IPS-18c (cell line): ENCODE results near the gene PCOLCE2.
A peak's percentile ranks its signal among the peaks of the same experiment; 100 is the strongest.

Experiments
- H3K4me3 ChIP-seq: 2 replicates; pipeline ENCODE4 v1.7.0; 2013; ENCODE audit warnings: low read depth, mild to moderate bottlenecking, low read length, moderate library complexity; ENCODE audit not compliant: insufficient read depth
- H3K9me3 ChIP-seq: one replicate; pipeline ENCODE4 v1.6.1; 2013; ENCODE audit warnings: mild to moderate bottlenecking, low read length, moderate library complexity; ENCODE audit not compliant: control insufficient read depth, insufficient read depth

Gene PCOLCE2

GRCh38 chr3:142888481-142889211 lies at the start of gene PCOLCE2:
PCOLCE2 (minus strand) TSS chr3:142889083; CDS start chr3:142888896, 187 bp downstream.
- Histone ChIP-seq H3K4me3 (peak within 1 kb of the TSS; percentile 91), H3K9me3 (no peaks in the 10 kb centered on the region)

- no peaks in the 10 kb centered on the region for H3K9me3 ChIP-seq
- H3K4me3 ChIP-seq, result no peak overlapping the region
Observed at GRCh38 chr3:142935963-142936362, 47.1 kb upstream of the PCOLCE2 start.

- no peak overlapping the region for H3K4me3 ChIP-seq
- no peaks in the 10 kb centered on the region for H3K9me3 ChIP-seq
Observed at GRCh38 chr3:142934887-142935269, 46.0 kb upstream of the PCOLCE2 start.

GRCh38 chr3:142934128-142934886 lies 45.4 kb upstream of the PCOLCE2 start:
- Histone ChIP-seq H3K4me3 (no peak overlapping the region), H3K9me3 (no peaks in the 10 kb centered on the region)

- no peak overlapping the region for H3K4me3 ChIP-seq
- H3K9me3 ChIP-seq, result no peaks in the 10 kb centered on the region
Observed at GRCh38 chr3:142931222-142931621, 42.3 kb upstream of the PCOLCE2 start.

GRCh38 chr3:142930463-142930862 lies 41.6 kb upstream of the PCOLCE2 start:
- no peak overlapping the region for H3K4me3 ChIP-seq
- no peaks in the 10 kb centered on the region for H3K9me3 ChIP-seq

- H3K9me3 ChIP-seq, result no peaks in the 10 kb centered on the region
- H3K4me3 ChIP-seq, result no peak overlapping the region
Observed at GRCh38 chr3:142929890-142930289, 41.0 kb upstream of the PCOLCE2 start.

- H3K4me3 ChIP-seq, result no peak overlapping the region
Observed at GRCh38 chr3:142929109-142929508, 40.2 kb upstream of the PCOLCE2 start.

GRCh38 chr3:142926368-142926944 lies 37.6 kb upstream of the PCOLCE2 start:
- H3K4me3 ChIP-seq, result no peak overlapping the region
- H3K9me3 ChIP-seq, result no peaks in the 10 kb centered on the region

More at GRCh38 chr3:142929109-142929508, 40.2 kb upstream of the PCOLCE2 start:
- H3K9me3 ChIP-seq, result no peaks in the 10 kb centered on the region

GRCh38 chr3:142925140-142925539 lies 36.3 kb upstream of the PCOLCE2 start:
- Histone ChIP-seq H3K4me3 (no peak overlapping the region), H3K9me3 (no peaks in the 10 kb centered on the region)

GRCh38 chr3:142923694-142924093 lies 34.8 kb upstream of the PCOLCE2 start:
- no peaks in the 10 kb centered on the region for H3K9me3 ChIP-seq
- H3K4me3 ChIP-seq, result no peak overlapping the region

GRCh38 chr3:142916605-142917004 lies 27.7 kb upstream of the PCOLCE2 start:
- H3K9me3 ChIP-seq, result no peaks in the 10 kb centered on the region
- H3K4me3 ChIP-seq, result no peak overlapping the region

GRCh38 chr3:142915636-142916035 lies 26.8 kb upstream of the PCOLCE2 start:
- H3K4me3 ChIP-seq, result no peak overlapping the region
- no peaks in the 10 kb centered on the region for H3K9me3 ChIP-seq

- Histone ChIP-seq H3K9me3 (no peaks in the 10 kb centered on the region), H3K4me3 (no peak overlapping the region)
Observed at GRCh38 chr3:142914286-142914811, 25.5 kb upstream of the PCOLCE2 start.

GRCh38 chr3:142913432-142913831 lies 24.5 kb upstream of the PCOLCE2 start:
- Histone ChIP-seq H3K4me3 (no peak overlapping the region), H3K9me3 (no peaks in the 10 kb centered on the region)

- no peaks in the 10 kb centered on the region for H3K9me3 ChIP-seq
- H3K4me3 ChIP-seq, result no peak overlapping the region
Observed at GRCh38 chr3:142912402-142913172, 23.7 kb upstream of the PCOLCE2 start.

GRCh38 chr3:142910280-142910679 lies 21.4 kb upstream of the PCOLCE2 start:
- H3K9me3 ChIP-seq, result no peaks in the 10 kb centered on the region
- no peak overlapping the region for H3K4me3 ChIP-seq
